Activated CD8-positive, alpha-beta T cell treated with anti-CD3 and anti-CD28 coated beads for 36 hours (primary cell): ENCODE data around the gene C1orf21. TPM values are rescaled to one million over a fixed set of nuclear protein-coding genes. Genes with fewer than 3 reads are reported as not detected.

Experiments used
- ATAC-seq: fragments of 200-7000 bp; cut with Tn5 transposase; one replicate; pipeline ENCODE4 v1.10.0; 2021; ENCODE audit warnings: mild to moderate bottlenecking, moderate library complexity
- CTCF ChIA-PET: fragments of 350-600 bp; sonication (Branson Sonifier 250); formaldehyde crosslinking; loops from one replicate; lab custom pipeline; 2021; ENCODE audit warnings: antibody characterized with exemption; lab: Charles Lee
- POLR2A ChIA-PET: fragments of 350-600 bp; sonication (Branson Sonifier 250); formaldehyde crosslinking; loops from one replicate; lab custom pipeline; 2021; ENCODE audit warnings: antibody characterized with exemption; lab: Charles Lee
- DNase-seq: peaks from one replicate; pipeline ENCODE4 v3.0.0-alpha.2; 2020
- H3K27ac Mint-ChIP-seq: one replicate; pipeline ENCODE4 v1.8.0; 2021; ENCODE audit warnings: mild to moderate bottlenecking, mixed read lengths
- H3K27me3 Mint-ChIP-seq: one replicate; pipeline ENCODE4 v1.8.0; 2021; ENCODE audit warnings: mixed read lengths
- H3K36me3 Mint-ChIP-seq: one replicate; pipeline ENCODE4 v1.8.0; 2021; ENCODE audit warnings: low read depth, mixed read lengths
- H3K4me1 Mint-ChIP-seq: one replicate; pipeline ENCODE4 v1.8.0; 2021; ENCODE audit warnings: low read depth, mixed read lengths
- H3K4me3 Mint-ChIP-seq: one replicate; pipeline ENCODE4 v1.8.0; 2021; ENCODE audit warnings: mild to moderate bottlenecking, moderate library complexity, mixed read lengths
- H3K9me3 Mint-ChIP-seq: one replicate; pipeline ENCODE4 v1.8.0; 2021; ENCODE audit warnings: mixed read lengths
- CTCF ChIP-seq: fragments of 200-600 bp; IDR thresholded peaks from one replicate; pipeline ENCODE4 v1.8.0; 2022; ENCODE audit warnings: antibody characterized with exemption, mild to moderate bottlenecking
- intact Hi-C: fragments of 100-400 bp; cut with micrococcal nuclease; formaldehyde crosslinking; loops from one replicate; pipeline ENCODE4 v1.10.0; 2022
- total RNA-seq, 2 experiments: library from RNA; stranded (reverse); gene quantifications; one replicate each; pipeline ENCODE4 v1.2.3, GENCODE V29; 2021

The C1orf21 gene
- total RNA-seq, 2 experiments from 2014 or later: 3.8 to 4.6 TPM

DNA sequence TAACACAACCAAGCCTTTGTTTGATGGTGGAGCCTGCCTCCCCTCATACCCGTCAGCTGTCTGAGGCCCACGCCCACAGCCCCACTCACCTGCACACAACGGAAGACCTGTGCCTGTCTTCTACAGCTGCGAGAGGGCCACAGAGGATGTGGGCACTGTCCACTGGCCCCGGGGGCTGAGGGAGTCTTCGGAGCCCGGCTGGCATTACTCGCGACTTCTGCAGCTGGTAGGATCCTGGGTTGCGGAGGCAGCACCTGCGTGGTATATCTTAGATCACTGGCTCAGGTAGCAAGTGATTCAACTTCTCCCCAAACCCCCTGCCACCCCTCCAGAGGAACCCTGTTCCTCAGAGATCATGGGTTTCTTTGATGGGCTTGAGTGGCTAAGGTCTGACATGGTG, 257.9 kb downstream of the C1orf21 start:
- Mint-ChIP-seq H3K27me3 (peaks cover 9% of the 10 kb centered on the region), H3K36me3 (no peaks in the 10 kb centered on the region), H3K9me3 (no peaks in the 10 kb centered on the region), H3K27ac (no peak overlapping the region), H3K4me1 (no peaks in the 10 kb centered on the region), H3K4me3 (no peak overlapping the region)
- ATAC-seq (no peak), DNase-seq (no peak)
- no peak for TF ChIP-seq CTCF
- ChIA-PET CTCF (interaction anchor here (0.5 kb wide), 1 partner anchor 868 kb away, joined by 3 read pairs; no protein-coding TSS in a partner anchor), POLR2A (no interaction called here)
- intact Hi-C loops: no loop called here

DNA sequence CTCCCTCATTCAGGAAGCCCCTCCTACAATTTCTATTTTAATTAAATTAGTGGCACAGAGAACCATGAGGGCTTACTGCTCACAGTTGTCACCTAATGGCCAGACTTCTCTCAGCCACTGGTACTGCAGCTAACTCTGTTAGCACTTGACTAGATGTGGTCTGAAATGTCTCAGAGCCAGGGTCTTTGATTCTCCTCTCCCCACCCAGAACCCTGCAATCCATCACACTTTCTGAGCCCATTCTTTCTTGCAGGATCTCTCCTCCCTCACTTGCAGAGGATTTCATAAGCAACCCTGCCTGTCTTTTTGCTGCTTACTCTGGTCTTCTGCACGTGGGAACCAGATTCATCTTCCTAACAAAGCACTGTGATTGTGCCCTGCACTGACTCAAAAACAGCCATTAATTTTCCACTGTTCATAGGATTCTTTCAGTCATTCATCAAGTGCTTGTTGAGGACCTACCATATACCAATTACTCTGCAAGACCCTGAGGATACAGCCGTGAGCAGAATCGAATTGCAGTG, 259.4 kb downstream of the C1orf21 start:
- peaks cover 7% of the 10 kb centered on the region for H3K27me3 Mint-ChIP-seq
- ChIA-PET POLR2A (no interaction called here), CTCF (no interaction called here)
- H3K4me3 Mint-ChIP-seq: no peak overlapping the region
- no peaks in the 10 kb centered on the region for H3K9me3 Mint-ChIP-seq
- H3K36me3 Mint-ChIP-seq: no peaks in the 10 kb centered on the region
- no peak for DNase-seq
- TF ChIP-seq CTCF: no peak
- intact Hi-C loops: no loop called here
- H3K4me1 Mint-ChIP-seq: no peaks in the 10 kb centered on the region
- ATAC-seq: no peak
- H3K27ac Mint-ChIP-seq: no peak overlapping the region

- Mint-ChIP-seq H3K36me3 (no peaks in the 10 kb centered on the region), H3K4me3 (no peak overlapping the region), H3K9me3 (peaks cover 2% of the 10 kb centered on the region), H3K27me3 (peaks cover 12% of the 10 kb centered on the region), H3K27ac (no peak overlapping the region), H3K4me1 (no peaks in the 10 kb centered on the region)
- no peak for TF ChIP-seq CTCF
- ChIA-PET POLR2A (no interaction called here), CTCF (no interaction called here)
- ATAC-seq: no peak
- DNase-seq: no peak
- intact Hi-C loops: no loop called here
Observed at GRCh38 chr1:184646824-184647223, 260.0 kb downstream of the C1orf21 start.

- ChIA-PET CTCF (no interaction called here), POLR2A (no interaction called here)
- peaks cover 9% of the 10 kb centered on the region for H3K27me3 Mint-ChIP-seq
- TF ChIP-seq CTCF: no peak
- H3K36me3 Mint-ChIP-seq: no peaks in the 10 kb centered on the region
- intact Hi-C loops: no loop called here
- H3K27ac Mint-ChIP-seq: no peak overlapping the region
- H3K4me1 Mint-ChIP-seq: no peaks in the 10 kb centered on the region
- DNase-seq (no peak), ATAC-seq (no peak)
- no peak overlapping the region for H3K4me3 Mint-ChIP-seq
- H3K9me3 Mint-ChIP-seq: peaks cover 2% of the 10 kb centered on the region
Observed at GRCh38 chr1:184647471-184647870, 260.6 kb downstream of the C1orf21 start.

DNA sequence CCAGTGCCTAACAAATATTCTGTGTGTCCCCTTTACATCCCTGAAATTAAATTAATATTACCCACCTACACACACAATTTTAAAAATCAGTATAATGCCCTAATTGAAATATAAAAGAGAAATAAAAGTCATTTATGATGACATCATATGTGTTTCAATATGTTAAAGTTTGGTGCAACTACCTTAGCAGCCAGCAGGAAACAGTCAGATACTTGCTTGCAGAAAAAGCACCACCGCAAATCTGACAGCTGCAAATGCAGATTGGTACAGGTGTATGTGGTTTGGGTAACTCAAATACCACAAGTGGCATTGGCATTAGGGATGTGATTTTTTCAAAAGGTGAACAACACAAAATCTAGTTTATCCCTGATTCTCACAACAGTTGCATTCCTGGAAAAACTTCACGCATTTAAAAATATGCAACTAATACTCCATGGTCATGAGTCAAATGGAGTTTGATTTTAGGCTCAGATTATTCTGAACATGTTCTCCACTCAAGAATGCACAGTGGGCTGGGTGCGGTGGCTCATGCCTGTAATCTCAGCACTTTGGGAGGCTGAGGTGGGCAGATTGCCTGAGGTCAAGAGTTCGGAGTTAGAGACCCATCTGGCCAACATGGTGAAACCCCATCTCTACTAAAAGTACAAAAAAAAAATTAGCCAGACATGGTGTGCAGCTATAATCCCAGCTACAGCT, 261.5 kb downstream of the C1orf21 start:
- intact Hi-C loops: no loop called here
- no peaks in the 10 kb centered on the region for H3K36me3 Mint-ChIP-seq

More for the DNA sequence above, 261.5 kb downstream of the C1orf21 start:
- Mint-ChIP-seq H3K27me3 (peaks cover 9% of the 10 kb centered on the region), H3K9me3 (peaks cover 2% of the 10 kb centered on the region), H3K27ac (no peak overlapping the region), H3K4me1 (no peaks in the 10 kb centered on the region), H3K4me3 (no peak overlapping the region)
- ChIA-PET CTCF (interaction anchor here (0.6 kb wide), 1 partner anchor 504 kb away, joined by 3 read pairs; no protein-coding TSS in a partner anchor), POLR2A (no interaction called here)
- TF ChIP-seq CTCF: no peak
- DNase-seq: no peak
- ATAC-seq: no peak
